IMR-90 (cell line): ENCODE measurements around the gene RAB27B. TPM values are rescaled to one million over a fixed set of nuclear protein-coding genes. Genes with fewer than 3 reads are reported as not detected.

Experiments
- ATAC-seq: fragments of 200-7000 bp; cut with Tn5 transposase; 2 replicates; pipeline ENCODE4 v1.9.1; 2020; ENCODE audit warnings: low read depth, mild to moderate bottlenecking, moderate library complexity
- BruUV-seq: library from RNA; stranded (reverse); fragments of 400-500 nt; replicated peaks from 2 replicates; lab custom pipeline; 2021; lab: Mats Ljungman, UMichigan
- CTCF ChIA-PET: fragments of 300-600 bp; formaldehyde crosslinking; extraction: SDS; loops from one replicate; lab custom pipeline; 2021; ENCODE audit warnings: antibody characterized with exemption; lab: Yijun Ruan, JAX
- POLR2A ChIA-PET: fragments of 300-600 bp; sonication (Branson Sonifier 250); formaldehyde crosslinking; loops from one replicate; lab custom pipeline; 2022; ENCODE audit warnings: antibody characterized with exemption; ENCODE audit not compliant: unreplicated experiment; lab: Charles Lee
- DNase-seq: peaks from one replicate; pipeline ENCODE4 v3.0.0; 2013
- H2AFZ ChIP-seq: replicated peaks from 2 replicates; pipeline ENCODE3; 2013; ENCODE audit warnings: low read length, mild to moderate bottlenecking; ENCODE audit not compliant: poor library complexity
- H2AK5ac ChIP-seq: 2 replicates; pipeline ENCODE4 v1.6.1; 2013; ENCODE audit warnings: low read depth, low read length, inconsistent platforms
- H2AK9ac ChIP-seq: replicated peaks from 2 replicates; pipeline ENCODE3; 2013; ENCODE audit warnings: mild to moderate bottlenecking, low read depth, low read length, moderate library complexity; ENCODE audit not compliant: poor library complexity
- H2BK120ac ChIP-seq: 2 replicates; pipeline ENCODE4 v1.6.1; 2013; ENCODE audit warnings: low read depth, low read length, inconsistent platforms
- H2BK15ac ChIP-seq: 3 replicates; pipeline ENCODE4 v1.6.1; 2013; ENCODE audit warnings: low read depth, low read length, inconsistent platforms
- H2BK20ac ChIP-seq: 2 replicates; pipeline ENCODE4 v1.6.1; 2013; ENCODE audit warnings: low read depth, mild to moderate bottlenecking, inconsistent platforms, low read length, moderate library complexity
- H2BK5ac ChIP-seq: 2 replicates; pipeline ENCODE4 v1.6.1; 2013; ENCODE audit warnings: mild to moderate bottlenecking, low read depth, low read length, inconsistent platforms; ENCODE audit not compliant: poor library complexity, severe bottlenecking
- H3K14ac ChIP-seq: replicated peaks from 2 replicates; pipeline ENCODE4 v1.6.1; 2013; ENCODE audit warnings: low read depth, low read length, inconsistent platforms
- H3K18ac ChIP-seq: 2 replicates; pipeline ENCODE4 v1.6.1; 2013; ENCODE audit warnings: low read depth, low read length, control low read depth
- H3K23ac ChIP-seq: 2 replicates; pipeline ENCODE4 v1.6.1; 2013; ENCODE audit warnings: low read depth, low read length, inconsistent platforms
- H3K27ac ChIP-seq: 2 replicates; pipeline ENCODE4 v1.5.1; 2013; ENCODE audit warnings: mild to moderate bottlenecking, control low read depth, low read length; ENCODE audit not compliant: insufficient read depth
- H3K27me3 ChIP-seq: 2 replicates; pipeline ENCODE4 v1.6.1; 2013; ENCODE audit warnings: low read length; ENCODE audit not compliant: control insufficient read depth, insufficient read depth
- H3K36me3 ChIP-seq: 2 replicates; pipeline ENCODE4 v1.6.1; 2013; ENCODE audit warnings: low read length, mixed read lengths; ENCODE audit not compliant: control insufficient read depth, insufficient read depth
- H3K4ac ChIP-seq: 2 replicates; pipeline ENCODE4 v1.6.1; 2013; ENCODE audit warnings: low read depth, low read length, inconsistent platforms
- H3K4me1 ChIP-seq: 2 replicates; pipeline ENCODE4 v1.6.1; 2013; ENCODE audit warnings: low read length, mixed read lengths; ENCODE audit not compliant: control insufficient read depth, insufficient read depth
- H3K4me2 ChIP-seq: 2 replicates; pipeline ENCODE4 v1.6.1; 2013; ENCODE audit warnings: low read depth, mild to moderate bottlenecking, control low read depth, low read length, moderate library complexity
- H3K4me3 ChIP-seq: 2 replicates; pipeline ENCODE4 v1.5.1; 2013; ENCODE audit warnings: low read depth, mild to moderate bottlenecking, control low read depth, low read length, moderate library complexity; ENCODE audit not compliant: insufficient read depth
- H3K56ac ChIP-seq: 2 replicates; pipeline ENCODE4 v1.6.1; 2013; ENCODE audit warnings: low read length, inconsistent platforms; ENCODE audit not compliant: insufficient read depth; ENCODE audit errors: extremely low read depth
- H3K79me1 ChIP-seq, 2 experiments: 2 replicates each; pipeline ENCODE4 v1.6.1; 2013; ENCODE audit warnings: low read length in 2 of 2, inconsistent platforms in 1 of 2, low read depth in 1 of 2
- H3K9ac ChIP-seq: 2 replicates; pipeline ENCODE4 v1.6.1; 2013; ENCODE audit warnings: low read depth, low read length, control low read depth
- H3K9me1 ChIP-seq: 2 replicates; pipeline ENCODE4 v1.6.1; 2013; ENCODE audit warnings: low read length, inconsistent platforms; ENCODE audit not compliant: insufficient read depth
- H3K9me3 ChIP-seq: 2 replicates; pipeline ENCODE4 v1.6.1; 2013; ENCODE audit warnings: low read length; ENCODE audit not compliant: control insufficient read depth, insufficient read depth
- H4K20me1 ChIP-seq: 2 replicates; pipeline ENCODE4 v1.6.1; 2013; ENCODE audit warnings: low read length, inconsistent platforms; ENCODE audit not compliant: insufficient read depth
- H4K5ac ChIP-seq: 2 replicates; pipeline ENCODE4 v1.6.1; 2013; ENCODE audit warnings: mild to moderate bottlenecking, low read depth, low read length, control low read depth
- H4K8ac ChIP-seq, 2 experiments: 2 replicates each; pipeline ENCODE4 v1.6.1; 2013; ENCODE audit warnings: low read depth in 2 of 2, low read length in 2 of 2, control low read depth in 1 of 2, inconsistent platforms in 1 of 2
- H4K91ac ChIP-seq: 2 replicates; pipeline ENCODE4 v1.6.1; 2013; ENCODE audit warnings: low read depth, low read length, inconsistent platforms; ENCODE audit not compliant: insufficient read depth
- BHLHE40 ChIP-seq: fragments of 150-350 bp; IDR thresholded peaks from 2 replicates; pipeline ENCODE4 v1.6.1; 2016; ENCODE audit warnings: mild to moderate bottlenecking, low read depth, low read length
- CEBPB ChIP-seq: IDR thresholded peaks from 2 replicates; pipeline ENCODE4 v1.6.1; 2012; ENCODE audit warnings: low read depth, low read length, improper control_type of control experiment
- CHD1 ChIP-seq: IDR thresholded peaks from 2 replicates; pipeline ENCODE4 v1.6.1; 2012; ENCODE audit warnings: low read depth, low read length, improper control_type of control experiment
- CTCF ChIP-seq: conservative IDR thresholded peaks from 2 replicates; pipeline ENCODE4 v1.5.1; 2012; ENCODE audit warnings: mild to moderate bottlenecking, low read depth, low read length, improper control_type of control experiment
- ELK1 ChIP-seq: fragments of 150-350 bp; IDR thresholded peaks from 2 replicates; pipeline ENCODE4 v1.6.1; 2016; ENCODE audit warnings: low read depth, mild to moderate bottlenecking, low read length, moderate library complexity, borderline replicate concordance
- FOS ChIP-seq: fragments of 150-350 bp; IDR thresholded peaks from 2 replicates; pipeline ENCODE4 v1.6.1; 2016; ENCODE audit warnings: low read depth, low read length
- MAFK ChIP-seq: IDR thresholded peaks from 2 replicates; pipeline ENCODE4 v1.6.1; 2012; ENCODE audit warnings: low read depth, low read length, improper control_type of control experiment
- MAZ ChIP-seq: IDR thresholded peaks from 2 replicates; pipeline ENCODE4 v1.6.1; 2012; ENCODE audit warnings: low read depth, mild to moderate bottlenecking, low read length, improper control_type of control experiment, moderate library complexity, borderline replicate concordance
- MXI1 ChIP-seq: IDR thresholded peaks from 2 replicates; pipeline ENCODE4 v1.6.1; 2012; ENCODE audit warnings: low read depth, mild to moderate bottlenecking, low read length, moderate library complexity, borderline replicate concordance
- NFE2L2 ChIP-seq: fragments of 150-350 bp; IDR thresholded peaks from 2 replicates; pipeline ENCODE4 v1.6.1; 2016; ENCODE audit warnings: low read depth, mild to moderate bottlenecking, low read length
- POLR2A ChIP-seq: IDR thresholded peaks from 2 replicates; pipeline ENCODE4 v1.6.1; 2012; ENCODE audit warnings: mild to moderate bottlenecking, low read depth, low read length
- RAD21 ChIP-seq: IDR thresholded peaks from 2 replicates; pipeline ENCODE4 v1.6.1; 2012; ENCODE audit warnings: low read length, improper control_type of control experiment
- RCOR1 ChIP-seq: IDR thresholded peaks from 2 replicates; pipeline ENCODE4 v1.6.1; 2012; ENCODE audit warnings: mild to moderate bottlenecking, low read length, improper control_type of control experiment; ENCODE audit not compliant: insufficient replicate concordance
- RFX5 ChIP-seq: IDR thresholded peaks from 2 replicates; pipeline ENCODE4 v1.8.0; 2012; ENCODE audit warnings: low read depth, mild to moderate bottlenecking, low read length, moderate library complexity
- SMC3 ChIP-seq: fragments of 150-350 bp; IDR thresholded peaks from 2 replicates; pipeline ENCODE4 v1.6.1; 2016; ENCODE audit warnings: low read depth, mild to moderate bottlenecking, antibody characterized with exemption, low read length, moderate library complexity
- USF2 ChIP-seq: fragments of 150-350 bp; IDR thresholded peaks from 2 replicates; pipeline ENCODE4 v1.6.1; 2017; ENCODE audit warnings: mild to moderate bottlenecking, antibody characterized with exemption, low read length, low read depth
- WGBS, 2 experiments: methylation state at CpG; one replicate each; pipeline versions ENCODE4 v1.1.5 to v1.1.7; 2013; ENCODE audit warnings: missing lambda C conversion rate in 2 of 2; ENCODE audit not compliant: insufficient read length in 1 of 2; ENCODE audit errors: extremely low coverage in 2 of 2; 5-methylcytosine and 5-hydroxymethylcytosine counted together
- dilution Hi-C: fragments of 300-500 bp; cut with HindIII; formaldehyde crosslinking; loops from one replicate; pipeline ENCODE4 v1.14.3; 2018; ENCODE audit warnings: low sequenced_read_pairs; ENCODE audit not compliant: unreplicated experiment
- in situ Hi-C: fragments of 300-500 bp; cut with MboI; formaldehyde crosslinking; loops from 3 replicates; pipeline ENCODE4 v1.14.3; 2019; ENCODE audit warnings: low sequenced_read_pairs, inconsistent platforms, mixed read lengths
- intact Hi-C: fragments of 100-400 bp; cut with micrococcal nuclease; formaldehyde crosslinking; loops from 2 replicates; pipeline ENCODE4 v1.10.0; 2022
- polyA plus RNA-seq, 3 experiments: library from polyadenylated mRNA; depleted of rRNA; stranded (reverse); fragments of >200 nt; gene quantifications; 2 replicates each; pipeline ENCODE4 v1.2.3, GENCODE V29; 2012; ENCODE audit warnings: low replicate concordance in 1 of 3
- total RNA-seq: library from RNA; depleted of rRNA; stranded (reverse); fragments of >200 nt; gene quantifications from 2 replicates; pipeline ENCODE4 v1.2.3, GENCODE V29; 2012

Gene RAB27B
- total and polyA plus RNA-seq, 2 of the 4 experiments (the other 2 are of a cell fraction), result 0.24 to 1.3 TPM

DNA sequence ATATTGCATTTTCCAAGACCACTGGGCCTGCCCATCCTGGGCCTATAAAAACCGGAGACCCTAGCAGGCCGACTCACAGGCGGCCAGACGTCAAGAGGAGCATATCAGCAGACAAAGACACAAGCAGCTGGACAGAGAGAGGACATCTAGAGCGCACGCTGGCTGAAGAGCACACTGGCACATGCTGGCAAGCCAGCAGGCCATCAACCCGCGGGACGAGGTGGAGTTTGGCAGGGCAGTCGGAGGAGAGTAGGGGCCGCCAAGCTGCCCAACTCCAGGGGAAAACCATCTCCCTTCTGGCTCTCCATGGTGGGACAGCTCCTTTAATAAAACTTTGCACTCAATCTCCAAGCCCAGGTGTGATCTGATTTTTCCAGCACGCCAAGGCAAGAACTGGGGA is 36.6 kb upstream of the RAB27B start:
- Histone ChIP-seq H2BK15ac (no peak overlapping the region), H3K4me3 (no peak overlapping the region), H3K9ac (no peak overlapping the region), H3K27ac (no peak overlapping the region), H3K56ac (no peak overlapping the region), H3K18ac (no peak overlapping the region), H4K20me1 (no peaks in the 10 kb centered on the region), H2BK120ac (no peak overlapping the region), H3K4me1 (0 out of 2 replicates have a peak, but pooled peaks cover 1% of the 10 kb centered on the region), H3K4me2 (no peak overlapping the region), H3K27me3 (no peaks in the 10 kb centered on the region), H2AFZ (no peak overlapping the region), H3K9me3 (no peaks in the 10 kb centered on the region), H3K36me3 (no peaks in the 10 kb centered on the region), H2AK9ac (no peak overlapping the region), H3K9me1 (no peaks in the 10 kb centered on the region), H3K79me1 (no peaks in the 10 kb centered on the region), H2AK5ac (no peak overlapping the region), H3K14ac (no peak overlapping the region), H2BK20ac (no peak overlapping the region), H3K23ac (no peak overlapping the region), H4K8ac (no peak overlapping the region), H2BK5ac (no peak overlapping the region), H4K91ac (no peak overlapping the region), H3K4ac (no peak overlapping the region), H4K5ac (no peak overlapping the region)
- ChIA-PET POLR2A (no interaction called here), CTCF (no interaction called here)
- dilution Hi-C loops (no loop called here), in situ Hi-C loops (no loop called here), intact Hi-C loops (no loop called here)
- no peak for DNase-seq
- 100% methylated on average over 4 of the region's 12 CpGs; no CpG with 5 or more reads in 1 of the 2 experiments for WGBS, 2 experiments
- TF ChIP-seq MAFK, result no peak
- TF ChIP-seq FOS, result no peak
- no peak for TF ChIP-seq NFE2L2
- TF ChIP-seq RFX5, result no peak
- TF ChIP-seq RCOR1, result no peak
- TF ChIP-seq CTCF, result no peak
- no peak for TF ChIP-seq RAD21
- no peak for TF ChIP-seq CEBPB
- TF ChIP-seq MAZ, result no peak
- TF ChIP-seq MXI1, result no peak
- TF ChIP-seq CHD1, result no peak
- TF ChIP-seq SMC3, result no peak
- TF ChIP-seq BHLHE40, result no peak
- TF ChIP-seq POLR2A, result no peak
- no peak for TF ChIP-seq ELK1
- TF ChIP-seq USF2, result no peak
- no TSS peak for BruUV-seq
- no peak for ATAC-seq
